Astrocyte (in vitro differentiated cells and primary cell): ENCODE measurements around the gene SYT17.

ENCODE experiments used
- CTCF ChIP-seq: IDR thresholded peaks from 2 replicates; pipeline ENCODE4 v1.5.1; 2011; ENCODE audit warnings: low read depth, mild to moderate bottlenecking, inconsistent platforms, low read length, moderate library complexity; ENCODE audit not compliant: insufficient read depth
- EZH2 ChIP-seq: IDR thresholded peaks from 2 replicates; pipeline ENCODE4 v1.6.1; 2012; ENCODE audit warnings: mild to moderate bottlenecking, low read length, inconsistent platforms; ENCODE audit not compliant: insufficient read depth

DNA sequence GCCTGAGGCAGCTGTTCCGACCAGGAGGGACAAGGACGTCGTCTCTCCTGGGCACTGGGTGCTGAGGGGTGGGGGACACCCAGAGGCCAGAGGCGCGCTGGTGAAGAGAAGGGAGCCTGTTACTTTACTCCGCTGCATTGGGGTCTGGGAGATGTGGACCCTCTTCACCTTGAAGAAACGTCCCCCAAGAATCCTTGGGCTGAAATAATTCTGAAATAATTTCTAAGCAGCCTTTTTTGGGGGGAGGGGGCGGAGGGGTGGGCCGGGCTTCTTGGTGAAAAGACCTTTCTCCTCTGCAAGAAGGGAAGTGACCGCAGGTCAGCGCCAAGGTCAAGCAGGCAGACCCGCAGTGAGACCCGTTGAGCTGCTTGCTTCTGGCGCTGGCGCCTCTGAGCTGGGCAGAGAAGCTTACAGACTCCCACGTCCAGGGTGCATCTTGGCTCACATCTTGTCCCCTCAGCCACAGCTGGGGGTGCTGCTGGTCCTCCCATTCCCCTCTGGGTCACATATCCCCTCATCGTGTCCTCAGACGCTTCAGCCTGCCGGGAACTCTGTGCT lies 1.1 kb downstream of the SYT17 start:
- TF ChIP-seq EZH2 (no peak), CTCF (no peak)
